Left lung (tissue), 10 donors: Measurements from ENCODE around the gene CLCNKB. TPM values are rescaled to one million over a fixed set of nuclear protein-coding genes. Genes with fewer than 3 reads are reported as not detected.

ENCODE experiments used
- ATAC-seq: fragments of 200-7000 bp; cut with Tn5 transposase; one replicate; pipeline ENCODE4 v1.9.1; 2020; ENCODE audit warnings: moderate library complexity
- DNase-seq, 4 donors: peaks; one replicate each; pipeline ENCODE4 v3.0.0-alpha.2; 2013 to 2020
- H3K27ac ChIP-seq, 2 donors: fragments of 200-600 bp; sonication (generic) in 1 of 2; one replicate each; pipeline versions ENCODE4 v1.5.0 to v1.8.0; 2020 to 2021
- H3K27me3 ChIP-seq, 2 donors: fragments of 200-600 bp; sonication (generic) in 1 of 2; one replicate each; pipeline versions ENCODE4 v1.5.0 to v1.8.0; 2020 to 2021
- H3K36me3 ChIP-seq, 2 donors: fragments of 200-600 bp; sonication (generic) in 1 of 2; one replicate each; pipeline versions ENCODE4 v1.5.0 to v1.8.0; 2020 to 2021
- H3K4me1 ChIP-seq, 2 donors: fragments of 200-600 bp; one replicate each; pipeline ENCODE4 v1.8.0; 2021
- H3K4me3 ChIP-seq, 2 donors: fragments of 200-600 bp; sonication (generic) in 1 of 2; one replicate each; pipeline versions ENCODE4 v1.5.0 to v1.8.0; 2020 to 2021; ENCODE audit warnings: mild to moderate bottlenecking in 1 of 2
- H3K9me3 ChIP-seq, 2 donors: fragments of 200-600 bp; sonication (generic) in 1 of 2; one replicate each; pipeline versions ENCODE4 v1.5.0 to v1.8.0; 2020 to 2021
- CTCF ChIP-seq, 2 donors: fragments of 200-600 bp; sonication (generic) in 1 of 2; IDR thresholded peaks; one replicate each; pipeline versions ENCODE4 v1.5.0 to v1.8.0; 2021; ENCODE audit warnings: antibody characterized with exemption in 2 of 2
- intact Hi-C, 2 donors: fragments of 100-400 bp; cut with DNase I; formaldehyde crosslinking; loops; one replicate each; pipeline versions ENCODE4 v1.11.2 to v1.14.2; 2022
- polyA plus RNA-seq, 6 donors: library from polyadenylated mRNA; unstranded; fragments of 120-200 nt; gene quantifications; one replicate each; pipeline ENCODE4 v1.2.1, GENCODE V29; 2013; ENCODE audit not compliant: insufficient read length in 6 of 6
- total RNA-seq, 2 donors: library from RNA; stranded (reverse); fragmentation: NEBNext Ultra II Directional; extraction: Animal tissue kit (Norgen Biotek cat#: 25700); gene quantifications; one replicate each; pipeline ENCODE4 v1.2.1, GENCODE V29; 2021
- donor health status: DM: no; HTN: yes; CAD: no.
- donor health status: DM: no; HTN: no; CAD: no.

CLCNKB gene
- total and polyA plus RNA-seq, 8 donors, result 1.1 to 8.0 (median 4.9) TPM; not detected in 1

GRCh38 chr1:16006552-16007485 is 36.8 kb upstream of the CLCNKB start:
- H3K36me3 ChIP-seq, result no peaks in the 10 kb centered on the region

GRCh38 chr1:16007671-16008341 is 35.8 kb upstream of the CLCNKB start:
- no peak for TF ChIP-seq CTCF (IDR thresholded peaks at IDR 0.05)
- H3K36me3 ChIP-seq, result no peaks in the 10 kb centered on the region
- no peak overlapping the region for H3K4me3 ChIP-seq
- DNase-seq (no peak), ATAC-seq (no peak)
- peaks cover 0 to 4% of the 10 kb centered on the region in 2 donors for H3K27me3 ChIP-seq
- H3K9me3 ChIP-seq, result no peaks in the 10 kb centered on the region
- intact Hi-C loops, result no loop called here
- no peak overlapping the region for H3K27ac ChIP-seq
- H3K4me1 ChIP-seq, result peaks cover 4 to 8% of the 10 kb centered on the region in 2 donors

More at GRCh38 chr1:16006552-16007485, 36.8 kb upstream of the CLCNKB start:
- ATAC-seq (no peak), DNase-seq (no peak)
- intact Hi-C loops, result no loop called here
- Histone ChIP-seq H3K4me3 (no peak overlapping the region), H3K27me3 (no peaks in the 10 kb centered on the region), H3K9me3 (no peaks in the 10 kb centered on the region), H3K27ac (no peak overlapping the region), H3K4me1 (no peaks in the 10 kb centered on the region)
- TF ChIP-seq CTCF (IDR thresholded peaks at IDR 0.05), result no peak

- intact Hi-C loops, result no loop called here
- DNase-seq (peak; percentile 62 to 90 (median 78)), ATAC-seq (peak; percentile 63)
- Histone ChIP-seq H3K4me1 (peaks cover 10 to 17% of the 10 kb centered on the region in 2 donors), H3K9me3 (no peaks in the 10 kb centered on the region), H3K27ac (no peak overlapping the region), H3K27me3 (peaks cover 0 to 13% of the 10 kb centered on the region in 2 donors), H3K4me3 (no peak overlapping the region), H3K36me3 (no peaks in the 10 kb centered on the region)
- TF ChIP-seq CTCF (IDR thresholded peaks at IDR 0.05), result peak; percentile 92 to 95
Observed at GRCh38 chr1:16009030-16009460, 34.5 kb upstream of the CLCNKB start.

- Histone ChIP-seq H3K36me3 (no peaks in the 10 kb centered on the region), H3K4me1 (peaks cover 10 to 17% of the 10 kb centered on the region in 2 donors), H3K27me3 (peaks cover 0 to 13% of the 10 kb centered on the region in 2 donors), H3K27ac (no peak overlapping the region), H3K9me3 (no peaks in the 10 kb centered on the region), H3K4me3 (no peak overlapping the region)
- DNase-seq (no peak), ATAC-seq (no peak)
- intact Hi-C loops, result no loop called here
- TF ChIP-seq CTCF (IDR thresholded peaks at IDR 0.05), result no peak
Observed at GRCh38 chr1:16009678-16010077, 33.9 kb upstream of the CLCNKB start.

- Histone ChIP-seq H3K36me3 (no peaks in the 10 kb centered on the region), H3K27me3 (peaks cover 0 to 13% of the 10 kb centered on the region in 2 donors), H3K4me3 (no peak overlapping the region), H3K4me1 (peaks cover 10 to 17% of the 10 kb centered on the region in 2 donors), H3K9me3 (no peaks in the 10 kb centered on the region), H3K27ac (no peak overlapping the region)
- intact Hi-C loops, result no loop called here
- ATAC-seq (no peak), DNase-seq (no peak)
- no peak for TF ChIP-seq CTCF (IDR thresholded peaks at IDR 0.05)
Observed at GRCh38 chr1:16010837-16011236, 32.7 kb upstream of the CLCNKB start.
